Activated T-helper 1 cell treated with anti-CD3 and anti-CD28 coated beads, Interleukin-2, amount 50 U/mL, for 16 hours (primary cell): ENCODE data around the gene ODF4.
A peak's percentile ranks its signal among the peaks of the same experiment; 100 is the strongest.

Source experiments
- DNase-seq, 2 donors: peaks; one replicate each; pipeline ENCODE4 v3.0.0-alpha.2; 2020; ENCODE audit warnings: low read depth in 1 of 2, low spot score in 1 of 2

ODF4 gene, protein sequence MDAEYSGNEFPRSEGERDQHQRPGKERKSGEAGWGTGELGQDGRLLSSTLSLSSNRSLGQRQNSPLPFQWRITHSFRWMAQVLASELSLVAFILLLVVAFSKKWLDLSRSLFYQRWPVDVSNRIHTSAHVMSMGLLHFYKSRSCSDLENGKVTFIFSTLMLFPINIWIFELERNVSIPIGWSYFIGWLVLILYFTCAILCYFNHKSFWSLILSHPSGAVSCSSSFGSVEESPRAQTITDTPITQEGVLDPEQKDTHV

DNA sequence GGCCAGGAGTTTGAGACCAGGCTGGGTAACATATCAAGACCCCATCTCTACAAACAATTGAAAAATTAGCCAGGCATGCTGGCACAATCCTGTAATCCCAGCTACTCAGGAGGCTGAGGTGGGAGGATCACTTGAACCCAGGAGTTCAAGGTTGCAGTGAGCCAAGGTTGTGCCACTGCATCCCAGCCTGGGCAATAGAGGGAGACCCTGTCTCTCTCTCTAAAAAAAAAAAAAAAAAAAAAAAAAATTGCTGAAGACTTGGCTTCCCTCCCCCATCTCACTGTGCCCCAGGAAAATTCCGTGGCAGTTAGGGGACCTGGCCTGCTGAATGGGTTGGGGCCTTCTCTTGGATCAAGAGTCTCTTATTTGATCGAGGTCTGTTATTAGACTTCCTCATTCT lies at the start of gene ODF4:
ODF4 (plus strand) TSS at position 301 of the 400 bp plus-strand sequence. CDS start 212 bp downstream, outside the sequence.
- DNase-seq: no peak

DNA sequence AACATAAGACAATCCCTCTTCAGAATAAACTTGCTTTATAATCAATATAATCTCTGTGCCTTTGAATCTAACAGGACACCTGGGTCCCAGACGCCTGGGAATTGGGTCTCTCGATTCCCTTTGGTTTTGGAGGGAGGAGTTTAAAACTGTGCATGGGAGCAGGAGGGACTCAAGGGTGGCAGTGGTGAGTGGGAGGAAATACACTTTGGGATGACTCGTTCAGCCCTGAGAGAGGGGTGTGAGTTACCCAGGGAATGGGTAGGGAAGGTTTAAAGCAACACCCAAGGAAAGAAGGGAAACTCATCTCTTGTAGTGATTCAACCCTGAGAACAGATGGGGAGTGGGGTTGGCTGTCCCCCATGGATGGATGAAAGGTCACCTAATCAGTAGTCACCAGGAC lies 49.6 kb upstream of the ODF4 start:
- no peak for DNase-seq

DNA sequence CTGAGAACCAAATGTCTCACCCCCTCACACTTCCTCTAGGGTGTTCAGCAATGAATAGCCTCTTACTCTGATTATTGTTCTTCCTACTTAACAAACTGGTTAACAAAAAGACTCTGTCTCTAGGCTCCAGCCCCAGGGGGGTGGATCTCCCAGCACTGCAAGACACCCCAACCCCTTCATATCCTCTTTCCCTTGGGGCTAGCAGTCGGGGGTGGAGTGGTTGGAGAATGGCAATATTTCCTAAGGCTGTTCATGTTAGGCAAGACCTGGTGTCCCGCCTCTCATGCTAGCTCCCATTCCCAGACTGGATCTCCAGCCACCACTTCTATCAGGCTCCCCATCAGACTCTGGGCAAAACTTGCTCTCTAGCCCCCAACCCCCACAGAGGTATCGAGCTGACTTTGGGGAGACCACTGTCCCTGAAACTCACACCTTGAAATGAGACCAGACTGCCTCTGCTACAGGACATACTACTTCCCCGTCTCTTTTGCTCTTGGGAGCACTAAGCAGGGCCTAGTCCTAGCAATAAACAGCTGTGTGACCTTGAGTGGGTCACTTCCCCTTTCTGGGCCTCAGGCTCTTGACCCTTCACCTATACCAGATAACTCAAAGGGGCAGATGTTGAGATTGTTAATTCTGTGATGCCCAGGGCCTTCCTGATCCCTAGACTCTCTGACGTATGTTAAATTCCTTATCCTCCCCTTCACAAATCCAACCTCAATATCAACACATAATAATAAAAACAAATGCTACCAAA lies 46.8 kb upstream of the ODF4 start:
- no peak for DNase-seq

DNA sequence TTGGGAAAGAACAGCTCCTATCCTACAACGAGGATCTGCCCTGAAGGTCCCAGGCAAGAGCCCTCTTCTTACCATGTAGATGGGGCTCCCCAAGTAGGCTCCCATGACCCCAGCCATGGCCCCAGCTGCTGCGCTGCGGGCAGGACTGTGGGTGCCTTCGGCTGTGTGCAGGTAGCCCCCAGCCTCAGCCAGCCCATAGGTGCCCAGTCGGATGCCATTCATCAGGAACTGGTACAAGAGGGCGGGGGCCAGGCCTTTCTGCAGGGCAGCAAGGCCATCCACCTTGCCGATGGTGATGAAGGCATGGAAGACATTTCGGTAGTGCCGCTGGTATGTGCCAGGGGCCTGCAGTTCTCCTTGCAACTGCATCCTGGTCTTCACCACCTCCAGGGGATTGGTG lies 45.3 kb upstream of the ODF4 start:
- no peak for DNase-seq

DNA sequence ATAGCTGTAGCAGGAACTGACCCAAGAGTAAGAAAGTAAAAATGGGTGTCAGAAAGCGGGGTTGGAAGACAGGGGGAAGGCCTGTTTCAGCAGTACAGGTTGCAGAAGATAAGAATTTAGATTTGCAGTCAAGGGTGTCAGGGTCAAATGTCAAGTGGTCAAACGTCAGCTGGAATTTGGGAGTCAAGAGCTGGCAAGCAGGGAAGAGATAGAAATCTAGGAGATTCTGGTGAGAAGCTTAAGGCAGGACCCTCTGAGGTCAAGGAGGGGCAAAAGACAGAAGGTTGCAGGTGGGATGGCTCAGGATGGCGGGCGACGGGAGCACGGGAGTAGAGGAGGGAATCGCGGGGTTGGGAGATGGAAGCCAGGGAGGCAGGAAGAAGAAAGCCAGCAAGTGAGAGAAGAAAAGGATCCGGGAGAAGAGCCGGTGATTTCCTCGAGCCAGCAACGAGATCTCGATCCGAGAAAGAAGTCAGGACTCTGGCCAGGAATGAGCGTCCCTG lies 44.8 kb upstream of the ODF4 start:
- no peak for DNase-seq

DNA sequence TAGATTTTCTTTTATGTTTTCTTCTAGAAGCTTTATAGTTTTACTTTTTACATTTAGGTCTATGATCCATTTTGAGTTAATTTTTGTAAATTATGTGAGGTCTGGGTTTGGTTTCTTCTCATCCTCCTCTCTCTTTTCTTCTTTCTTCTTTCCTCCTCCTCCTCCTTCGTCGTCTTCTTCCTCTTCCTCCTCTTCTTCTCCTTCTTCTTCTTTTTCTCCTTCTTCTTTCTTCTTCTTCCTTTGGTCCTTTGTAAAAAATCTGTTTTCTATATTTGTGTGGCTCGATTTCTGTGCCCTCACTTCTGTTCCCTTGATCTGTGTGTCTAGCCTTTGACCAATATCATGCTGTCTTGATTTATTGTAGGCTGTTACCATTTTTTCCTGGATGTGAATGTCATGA lies 39.4 kb upstream of the ODF4 start:
- DNase-seq: no peak

DNA sequence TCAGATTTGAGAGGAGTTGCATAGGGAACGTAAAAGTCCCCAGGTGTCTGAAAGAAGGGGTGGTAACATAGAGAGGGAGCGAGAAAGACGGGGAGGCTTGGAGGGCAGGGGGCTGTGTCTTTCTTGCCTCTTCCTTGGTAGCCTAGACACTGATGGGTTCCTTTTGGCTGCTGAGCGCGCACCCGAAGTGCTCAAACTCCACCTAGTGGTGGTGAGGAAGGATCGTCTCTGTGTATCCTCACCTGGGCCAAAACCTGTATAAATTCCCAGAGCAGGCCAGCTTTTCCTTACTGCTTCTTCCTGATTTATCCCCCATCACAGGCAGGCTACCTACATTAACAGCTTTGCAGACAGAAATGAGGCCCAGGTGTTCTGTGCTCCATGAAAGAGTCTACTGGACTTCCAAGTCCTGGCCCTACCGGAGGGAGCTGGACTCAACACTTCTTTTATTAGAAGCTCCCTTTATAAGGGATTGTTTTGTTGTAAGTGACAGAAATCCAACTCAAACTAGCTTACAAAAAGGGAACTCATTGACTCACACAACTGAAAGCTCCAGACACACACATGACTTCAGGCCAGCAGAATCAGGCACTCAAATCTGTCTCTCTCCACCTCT lies 38.9 kb upstream of the ODF4 start:
- peak; percentile 40 to 49 for DNase-seq

DNA sequence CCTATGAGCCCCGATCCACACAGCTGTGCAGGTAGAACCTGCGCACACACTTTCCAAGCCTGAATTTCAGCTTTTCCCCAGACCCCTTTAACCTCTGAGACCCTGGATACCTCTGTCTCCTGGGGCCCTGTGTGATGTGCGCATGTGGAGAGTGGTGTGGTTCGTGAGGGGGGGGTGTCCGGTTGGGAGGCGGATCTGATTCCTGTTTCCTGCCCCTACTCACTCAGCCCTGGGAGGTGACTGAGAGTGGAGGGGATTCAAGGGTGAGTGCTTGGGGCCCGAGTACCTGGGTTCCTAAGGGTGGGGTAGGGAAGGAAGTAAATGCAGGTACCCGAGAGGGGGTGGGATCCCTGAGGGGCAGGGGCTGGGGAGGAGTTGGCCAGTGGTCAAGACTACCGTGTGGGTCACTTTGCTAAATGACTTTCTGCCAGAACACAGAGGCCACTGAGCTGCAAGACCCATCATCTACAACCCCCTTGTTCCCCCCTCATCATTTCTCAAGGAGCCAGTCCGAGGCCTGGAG lies 29.0 kb upstream of the ODF4 start:
- no peak for DNase-seq

DNA sequence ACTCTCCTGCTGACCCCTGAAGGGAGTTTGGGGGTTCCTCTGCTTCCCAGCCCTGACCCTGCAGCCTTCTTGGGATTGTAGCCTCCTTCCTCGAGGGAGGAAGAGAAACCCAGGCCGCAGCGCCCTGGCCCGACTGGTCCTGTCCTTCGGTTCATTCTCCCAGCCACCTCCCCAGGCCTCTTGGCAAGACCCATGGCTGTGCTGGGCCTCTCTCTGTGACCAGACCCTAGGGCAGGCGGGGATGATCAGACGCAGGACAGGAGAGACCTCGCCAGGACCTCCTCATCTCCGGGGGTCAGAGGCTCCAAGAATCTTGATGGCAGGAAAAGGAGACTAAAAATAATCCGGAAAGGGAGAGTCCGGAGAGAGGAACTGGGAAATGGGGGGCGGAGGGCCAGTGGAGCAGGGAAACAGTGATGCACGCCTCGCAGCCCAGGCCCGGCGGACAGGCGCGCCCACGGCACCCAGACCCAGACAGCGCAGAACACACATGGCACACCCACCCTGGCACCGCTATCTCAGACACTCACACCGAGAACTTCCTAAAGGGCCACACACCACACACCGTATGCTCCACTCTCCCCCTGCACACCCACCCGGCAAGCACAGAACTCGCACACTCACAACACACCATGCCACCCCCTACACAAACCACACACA lies 28.4 kb upstream of the ODF4 start:
- DNase-seq: no peak

DNA sequence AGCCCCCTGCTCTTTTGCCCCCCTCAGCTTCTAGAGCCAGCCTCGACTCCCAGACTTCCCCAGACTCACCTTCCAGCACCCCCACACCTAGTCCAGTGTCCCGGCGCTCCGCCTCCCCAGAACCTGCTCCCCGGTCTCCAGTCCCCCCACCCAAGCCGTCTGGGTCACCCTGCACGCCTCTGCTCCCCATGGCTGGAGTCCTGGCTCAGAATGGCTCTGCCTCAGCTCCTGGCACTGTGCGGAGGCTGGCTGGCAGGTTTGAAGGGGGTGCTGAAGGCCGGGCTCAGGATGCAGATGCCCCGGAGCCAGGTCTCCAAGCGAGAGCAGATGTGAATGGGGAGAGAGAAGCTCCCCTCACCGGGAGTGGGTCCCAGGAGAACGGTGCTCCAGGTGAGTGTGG lies 27.4 kb upstream of the ODF4 start:
- DNase-seq: no peak

DNA sequence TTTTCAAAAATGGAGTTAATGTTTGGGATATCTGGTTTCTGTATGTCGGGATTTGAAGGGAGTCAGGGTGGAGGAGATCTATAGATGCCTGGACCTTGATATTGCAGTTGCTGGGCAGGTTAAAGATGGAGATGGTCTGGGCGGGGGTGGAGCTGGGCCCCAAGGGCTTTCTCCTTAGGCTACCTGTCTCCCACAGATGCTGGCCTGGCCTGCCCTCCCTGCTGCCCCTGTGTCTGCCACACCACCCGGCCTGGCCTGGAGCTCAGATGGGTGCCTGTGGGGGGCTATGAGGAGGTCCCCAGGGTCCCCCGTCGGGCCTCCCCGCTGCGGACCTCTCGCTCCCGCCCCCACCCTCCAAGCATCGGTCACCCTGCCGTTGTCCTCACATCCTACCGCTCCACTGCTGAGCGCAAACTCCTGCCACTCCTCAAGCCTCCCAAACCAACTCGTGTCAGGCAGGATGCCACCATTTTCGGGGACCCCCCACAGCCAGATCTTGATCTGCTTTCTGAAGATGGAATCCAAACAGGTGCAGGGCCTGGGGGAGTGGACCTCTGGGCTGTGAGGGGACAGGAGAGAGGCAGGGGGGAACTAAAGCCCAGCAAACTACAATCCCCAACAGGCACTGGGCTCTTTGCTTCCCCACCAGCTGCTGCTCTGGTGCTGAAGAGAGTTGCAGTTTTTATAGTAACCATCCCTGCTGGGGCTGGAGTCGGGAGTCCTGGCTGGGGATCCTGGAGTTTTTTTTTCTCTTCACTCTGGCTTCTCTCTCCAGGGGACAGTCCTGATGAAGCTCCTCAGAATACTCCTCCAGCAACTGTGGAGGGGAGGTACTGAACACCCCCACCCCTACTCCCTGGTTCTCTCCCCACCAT lies 26.7 kb upstream of the ODF4 start:
- no peak for DNase-seq

DNA sequence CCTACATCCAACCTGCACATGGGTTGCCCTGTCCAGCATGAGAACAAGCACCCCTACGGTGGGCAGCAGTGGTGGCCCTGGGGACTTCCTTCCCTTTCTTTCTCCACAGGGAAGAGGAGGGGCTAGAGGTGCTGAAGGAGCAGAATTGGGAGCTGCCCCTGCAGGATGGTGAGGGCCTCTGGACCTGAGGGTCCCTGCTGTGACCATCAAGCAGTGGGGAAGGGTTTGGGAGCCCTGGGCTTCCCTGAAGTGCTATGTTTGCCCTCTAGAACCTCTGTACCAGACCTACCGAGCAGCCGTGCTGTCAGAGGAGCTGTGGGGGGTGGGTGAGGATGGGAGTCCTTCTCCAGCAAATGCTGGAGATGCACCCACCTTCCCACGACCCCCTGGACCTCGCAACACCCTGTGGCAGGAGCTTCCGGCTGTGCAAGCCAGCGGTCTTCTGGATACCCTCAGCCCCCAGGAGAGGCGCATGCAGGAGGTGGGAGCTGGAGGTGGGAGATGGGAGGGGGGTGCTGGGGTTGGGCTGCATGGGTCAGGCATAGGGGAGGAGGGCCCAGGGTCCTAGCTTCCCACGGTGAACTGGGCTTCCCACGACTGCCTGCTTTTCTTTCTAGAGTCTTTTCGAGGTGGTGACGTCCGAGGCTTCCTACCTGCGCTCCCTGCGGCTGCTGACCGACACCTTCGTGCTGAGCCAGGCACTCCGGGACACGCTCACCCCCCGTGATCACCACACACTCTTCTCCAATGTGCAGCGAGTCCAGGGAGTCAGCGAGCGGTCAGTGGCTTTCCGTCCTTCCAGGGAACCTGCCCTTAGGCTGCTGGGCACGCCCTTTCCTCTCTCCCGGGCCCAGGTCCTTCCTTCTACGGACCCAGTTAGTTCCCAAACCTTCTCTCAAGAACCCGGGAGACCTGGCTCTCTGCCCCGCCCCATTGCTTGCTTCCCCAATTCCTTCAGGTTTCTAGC lies 24.6 kb upstream of the ODF4 start:
- DNase-seq: no peak

DNA sequence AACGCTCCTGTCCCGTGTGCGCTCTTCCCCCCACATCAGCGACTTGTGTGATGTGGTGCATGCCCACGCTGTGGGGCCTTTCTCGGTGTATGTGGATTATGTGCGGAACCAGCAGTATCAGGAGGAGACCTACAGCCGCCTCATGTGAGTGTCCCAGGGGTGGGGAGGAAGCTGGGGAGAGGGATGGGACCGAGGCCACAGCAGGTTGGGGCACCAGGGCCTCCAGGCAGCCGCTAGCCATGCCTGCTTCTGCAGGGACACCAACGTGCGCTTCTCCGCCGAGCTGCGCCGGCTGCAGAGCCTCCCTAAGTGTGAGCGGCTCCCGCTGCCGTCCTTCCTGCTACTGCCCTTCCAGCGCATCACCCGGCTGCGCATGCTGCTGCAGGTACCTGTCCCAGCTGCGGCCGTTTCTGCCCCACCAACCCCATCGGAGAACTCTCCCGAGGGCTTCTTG lies 23.8 kb upstream of the ODF4 start:
- DNase-seq: no peak

DNA sequence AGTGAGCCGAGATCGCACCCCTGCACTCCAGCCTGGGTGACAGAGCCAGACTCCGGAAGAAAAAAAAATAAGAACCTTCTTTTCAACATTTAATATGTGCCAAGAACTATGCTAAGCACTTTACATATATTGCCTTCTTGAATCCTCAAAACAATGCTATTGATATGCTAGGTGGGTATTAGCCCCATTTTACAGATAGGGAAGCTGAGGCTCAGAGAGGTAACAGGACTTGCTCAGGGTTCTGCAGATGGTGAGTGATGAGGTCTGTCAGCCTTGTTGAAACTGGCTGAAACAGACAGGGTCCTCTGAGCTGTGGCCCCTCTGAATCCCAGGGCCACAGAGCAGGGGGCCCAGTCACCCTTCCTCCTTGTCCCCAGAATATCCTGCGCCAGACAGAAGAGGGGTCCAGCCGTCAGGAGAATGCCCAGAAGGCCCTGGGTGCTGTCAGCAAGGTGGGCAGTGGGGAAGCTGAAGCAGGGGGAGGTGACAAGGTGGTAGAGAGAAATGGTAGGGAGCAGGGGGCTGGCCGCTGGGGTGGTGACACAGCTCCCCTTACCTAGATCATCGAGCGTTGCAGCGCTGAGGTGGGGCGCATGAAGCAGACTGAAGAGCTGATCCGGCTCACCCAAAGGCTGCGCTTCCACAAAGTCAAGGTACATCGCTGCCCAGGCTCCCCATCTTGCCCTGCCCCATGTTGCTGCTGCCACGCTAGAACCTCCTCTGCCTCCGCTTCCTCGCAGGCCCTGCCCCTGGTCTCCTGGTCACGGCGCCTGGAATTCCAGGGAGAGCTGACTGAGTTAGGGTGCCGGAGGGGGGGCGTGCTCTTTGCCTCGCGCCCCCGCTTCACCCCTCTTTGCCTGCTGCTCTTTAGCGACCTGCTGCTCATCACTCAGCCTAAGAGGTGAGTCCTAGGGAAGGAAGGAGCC lies 21.4 kb upstream of the ODF4 start:
- DNase-seq: no peak

DNA sequence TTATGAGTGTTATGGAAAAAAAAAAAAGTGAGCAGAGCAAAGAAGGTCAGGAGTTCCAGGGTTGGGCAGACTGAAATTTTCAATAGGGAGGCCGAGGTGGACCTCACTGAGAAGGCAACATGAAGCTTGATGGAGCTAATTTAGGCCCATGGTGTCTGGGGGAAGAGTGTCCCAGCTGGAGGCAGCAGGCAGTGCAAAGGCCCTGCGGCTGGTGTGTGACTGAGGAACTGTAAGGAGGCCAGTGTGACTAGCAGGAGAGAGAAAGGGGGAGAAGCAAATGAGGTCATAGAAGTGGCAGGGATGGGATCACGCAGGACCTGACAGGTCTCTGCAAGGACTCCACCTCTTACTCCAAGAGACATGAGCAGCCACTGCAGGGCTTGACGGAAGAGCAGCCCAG lies 19.4 kb upstream of the ODF4 start:
- no peak for DNase-seq

DNA sequence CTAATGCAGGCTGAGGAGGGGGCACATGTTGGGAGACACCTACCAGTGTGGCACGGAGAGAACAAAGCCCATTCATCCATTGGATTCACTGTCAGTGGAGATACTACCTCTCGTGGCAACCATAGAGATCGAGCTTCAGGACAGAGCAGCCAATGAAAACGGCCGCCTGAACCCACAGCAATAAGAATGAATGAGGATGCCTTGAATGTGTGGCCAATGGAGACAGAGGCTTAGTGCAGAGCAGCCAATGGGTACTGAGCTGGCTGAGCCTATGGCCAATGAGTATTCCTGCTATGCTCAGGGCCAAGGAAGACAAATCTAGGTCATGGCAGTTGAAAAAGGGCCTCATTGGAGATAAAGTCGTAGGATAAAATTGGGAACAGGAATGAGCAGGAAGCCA lies 18.6 kb upstream of the ODF4 start:
- no peak for DNase-seq

DNA sequence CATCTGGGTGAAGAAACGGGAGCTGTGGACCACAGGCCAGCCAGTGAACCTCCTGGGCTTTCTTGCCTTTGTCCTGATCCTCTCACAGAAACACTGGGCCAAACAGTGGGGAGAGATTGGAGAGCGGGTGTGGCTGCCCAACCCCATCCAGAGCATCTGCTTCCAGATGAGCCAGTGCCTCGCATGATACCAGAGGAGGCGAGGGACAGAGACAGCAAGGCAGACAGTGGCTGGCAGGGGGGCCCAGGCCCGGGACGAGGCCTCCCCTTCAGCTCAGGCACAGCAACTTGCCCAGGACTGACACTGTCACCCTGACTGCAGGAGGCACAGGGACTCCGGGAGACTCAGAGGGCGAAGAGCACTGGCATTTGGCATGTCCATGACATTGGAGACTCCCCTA lies 17.6 kb upstream of the ODF4 start:
- DNase-seq: no peak

DNA sequence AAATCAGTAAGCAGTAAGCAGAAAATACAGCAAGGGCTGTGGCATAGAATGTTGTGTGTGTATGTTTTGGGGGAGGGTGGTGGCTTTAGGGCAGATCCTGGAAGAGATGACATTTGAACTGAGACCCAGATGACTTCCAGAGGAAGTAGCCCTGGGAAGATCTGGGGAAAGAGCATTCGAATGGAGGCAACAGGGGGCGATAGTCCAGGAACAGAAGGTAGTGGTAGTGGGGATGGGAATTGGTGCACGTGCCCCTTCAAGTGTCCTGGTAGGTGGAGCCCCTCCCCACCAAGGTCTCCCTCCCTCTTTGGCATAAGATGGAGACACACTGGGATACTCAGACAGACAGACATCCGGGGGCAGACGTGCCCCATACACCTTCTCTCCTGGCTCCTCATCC lies 15.5 kb upstream of the ODF4 start:
- no peak for DNase-seq
